Gastrocnemius medialis (tissue), 4 donors: ENCODE data around the gene RSPH1. TPM values are rescaled to one million over a fixed set of nuclear protein-coding genes. Genes with fewer than 3 reads are reported as not detected.

Source experiments
- ATAC-seq, 2 donors: fragments of 150-250 bp; one replicate each; pipeline ENCODE4 v1.9.1; 2016
- DNase-seq, 2 donors: peaks; one replicate each; pipeline ENCODE4 v3.0.0-alpha.2; 2019
- H3K27ac ChIP-seq, 4 donors: fragments of 200-600 bp; sonication (generic); 1 replicate in 1 of 4; 2 replicates in 3 of 4; pipeline ENCODE4 v1.5.1; 2016 to 2018; ENCODE audit warnings: mild to moderate bottlenecking in 2 of 4, moderate library complexity in 1 of 4
- H3K27me3 ChIP-seq, 3 donors: fragments of 200-600 bp; sonication (generic) in 2 of 3; 1 replicate in 1 of 3; 2 replicates in 2 of 3; pipeline versions ENCODE4 v1.5.1 to v1.6.0; 2016 to 2019; ENCODE audit warnings: mild to moderate bottlenecking in 1 of 3, moderate library complexity in 1 of 3
- H3K36me3 ChIP-seq, 2 donors: fragments of 200-600 bp; sonication (generic) in 1 of 2; one replicate each; pipeline ENCODE4 v1.5.1; 2017 to 2018
- H3K4me1 ChIP-seq, 2 donors: fragments of 200-600 bp; sonication (generic) in 1 of 2; one replicate each; pipeline ENCODE4 v1.5.1; 2016 to 2017; ENCODE audit warnings: mild to moderate bottlenecking in 2 of 2
- H3K4me3 ChIP-seq, 4 donors: fragments of 200-600 bp; sonication (generic) in 3 of 4; 1 replicate in 1 of 4; 2 replicates in 3 of 4; pipeline ENCODE4 v1.5.1; 2016 to 2019; ENCODE audit warnings: mild to moderate bottlenecking in 2 of 4
- H3K9me3 ChIP-seq, 3 donors: fragments of 200-600 bp; sonication (generic) in 2 of 3; 1 replicate in 1 of 3; 2 replicates in 2 of 3; pipeline ENCODE4 v1.5.1; 2016 to 2019
- POLR2A ChIP-seq, 2 donors: fragments of 450-650 bp; IDR thresholded peaks; one replicate each; pipeline ENCODE4 v1.6.1; 2017; ENCODE audit warnings: antibody characterized with exemption in 2 of 2, mild to moderate bottlenecking in 2 of 2, moderate library complexity in 2 of 2
- in situ Hi-C, 4 donors: fragments of 200-750 bp; cut with MboI; loops; one replicate each; pipeline versions ENCODE4 v1.15.0 to v1.8.0; 2017; ENCODE audit warnings: low sequenced_read_pairs in 4 of 4
- intact Hi-C: fragments of 100-400 bp; cut with DNase I; formaldehyde crosslinking; loops from one replicate; pipeline ENCODE4 v1.15.1; 2023; ENCODE audit warnings: low total_unique reads
- total RNA-seq, 4 donors: library from RNA; depleted of rRNA; stranded (reverse); fragments of >200 nt; gene quantifications; one replicate each; pipeline versions ENCODE4 v1.1.0 to v1.2.3, GENCODE V29; 2016
- TF ChIP-seq, protein P1 (sequence below), 5 experiments: fragments of 450-650 bp in 3 of 5; fragments of 200-600 bp in 2 of 5; sonication (generic) in 2 of 5; IDR thresholded peaks in 4 of 5; conservative IDR thresholded peaks in 1 of 5; 1 replicate in 4 of 5; 2 replicates in 1 of 5; pipeline ENCODE4 v1.5.1; 2016 to 2019; ENCODE audit warnings: antibody characterized with exemption in 5 of 5, mild to moderate bottlenecking in 3 of 5, moderate library complexity in 3 of 5

The RSPH1 gene
- total RNA-seq, 4 donors from 2014 or later = 0.29 TPM; not detected in 3

- Histone ChIP-seq H3K9me3 (no peaks in the 10 kb centered on the region), H3K4me1 (no peaks in the 10 kb centered on the region), H3K27ac (no peak overlapping the region), H3K4me3 (no peak overlapping the region), H3K36me3 (no peaks in the 10 kb centered on the region), H3K27me3 (peaks cover 0 to 6% (median 0%) of the 10 kb centered on the region in 3 donors)
- in situ Hi-C loops = loop anchor here in 2 of 4 donors (5.0 to 25.0 kb wide), 2 partner anchors 110 to 300 kb away; no protein-coding TSS in a partner anchor
- no peak for TF ChIP-seq POLR2A (IDR thresholded peaks at IDR 0.05)
- TF ChIP-seq, protein P1, sequence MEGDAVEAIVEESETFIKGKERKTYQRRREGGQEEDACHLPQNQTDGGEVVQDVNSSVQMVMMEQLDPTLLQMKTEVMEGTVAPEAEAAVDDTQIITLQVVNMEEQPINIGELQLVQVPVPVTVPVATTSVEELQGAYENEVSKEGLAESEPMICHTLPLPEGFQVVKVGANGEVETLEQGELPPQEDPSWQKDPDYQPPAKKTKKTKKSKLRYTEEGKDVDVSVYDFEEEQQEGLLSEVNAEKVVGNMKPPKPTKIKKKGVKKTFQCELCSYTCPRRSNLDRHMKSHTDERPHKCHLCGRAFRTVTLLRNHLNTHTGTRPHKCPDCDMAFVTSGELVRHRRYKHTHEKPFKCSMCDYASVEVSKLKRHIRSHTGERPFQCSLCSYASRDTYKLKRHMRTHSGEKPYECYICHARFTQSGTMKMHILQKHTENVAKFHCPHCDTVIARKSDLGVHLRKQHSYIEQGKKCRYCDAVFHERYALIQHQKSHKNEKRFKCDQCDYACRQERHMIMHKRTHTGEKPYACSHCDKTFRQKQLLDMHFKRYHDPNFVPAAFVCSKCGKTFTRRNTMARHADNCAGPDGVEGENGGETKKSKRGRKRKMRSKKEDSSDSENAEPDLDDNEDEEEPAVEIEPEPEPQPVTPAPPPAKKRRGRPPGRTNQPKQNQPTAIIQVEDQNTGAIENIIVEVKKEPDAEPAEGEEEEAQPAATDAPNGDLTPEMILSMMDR (IDR thresholded peaks at IDR 0.05 in 4 of 5, conservative IDR thresholded peaks at IDR 0.05 in 1 of 5) = no peak
- intact Hi-C loops = no loop called here
- ATAC-seq (no peak), DNase-seq (no peak)
These were observed 48.3 kb downstream of the RSPH1 start for GRCh38 chr21:42447732-42448131.

GRCh38 chr21:42447182-42447581 is 48.8 kb downstream of the RSPH1 start:
- TF ChIP-seq, protein P1 (IDR thresholded peaks at IDR 0.05 in 4 of 5, conservative IDR thresholded peaks at IDR 0.05 in 1 of 5) = no peak
- TF ChIP-seq POLR2A (IDR thresholded peaks at IDR 0.05) = no peak
- in situ Hi-C loops (loop anchor here in 2 of 4 donors (5.0 to 25.0 kb wide), 2 partner anchors 110 to 300 kb away; no protein-coding TSS in a partner anchor), intact Hi-C loops (no loop called here)
- no peak for ATAC-seq
- Histone ChIP-seq H3K9me3 (no peaks in the 10 kb centered on the region), H3K4me1 (no peaks in the 10 kb centered on the region), H3K36me3 (no peaks in the 10 kb centered on the region), H3K27ac (no peak overlapping the region), H3K27me3 (peaks cover 0 to 6% (median 0%) of the 10 kb centered on the region in 3 donors), H3K4me3 (no peak overlapping the region)
- no peak for DNase-seq

- no peak for TF ChIP-seq POLR2A (IDR thresholded peaks at IDR 0.05)
- in situ Hi-C loops = loop anchor here in 2 of 4 donors (5.0 to 25.0 kb wide), 2 partner anchors 109 to 299 kb away; no protein-coding TSS in a partner anchor
- Histone ChIP-seq H3K27me3 (peaks cover 0 to 6% (median 0%) of the 10 kb centered on the region in 3 donors), H3K27ac (no peak overlapping the region), H3K36me3 (no peaks in the 10 kb centered on the region), H3K9me3 (no peaks in the 10 kb centered on the region), H3K4me3 (no peak overlapping the region), H3K4me1 (no peaks in the 10 kb centered on the region)
- intact Hi-C loops = no loop called here
- ATAC-seq (no peak), DNase-seq (no peak)
These were observed 49.5 kb downstream of the RSPH1 start for GRCh38 chr21:42446531-42446930.

- H3K9me3 ChIP-seq = no peaks in the 10 kb centered on the region
- no peak for ATAC-seq
- no peak overlapping the region for H3K27ac ChIP-seq
- H3K4me3 ChIP-seq = no peak overlapping the region
- H3K4me1 ChIP-seq = no peaks in the 10 kb centered on the region
- no peak for DNase-seq
- H3K36me3 ChIP-seq = no peaks in the 10 kb centered on the region
- intact Hi-C loops (no loop called here), in situ Hi-C loops (loop anchor here in 2 of 4 donors (5.0 to 25.0 kb wide), 2 partner anchors 108 to 298 kb away; no protein-coding TSS in a partner anchor)
- H3K27me3 ChIP-seq = peaks cover 0 to 6% (median 0%) of the 10 kb centered on the region in 3 donors
- TF ChIP-seq, protein P1 (IDR thresholded peaks at IDR 0.05 in 4 of 5, conservative IDR thresholded peaks at IDR 0.05 in 1 of 5) = no peak
- TF ChIP-seq POLR2A (IDR thresholded peaks at IDR 0.05) = no peak
These were observed 50.7 kb downstream of the RSPH1 start for GRCh38 chr21:42445311-42445710.

GRCh38 chr21:42444745-42445059 is 51.3 kb downstream of the RSPH1 start:
- H3K4me1 ChIP-seq = no peaks in the 10 kb centered on the region
- DNase-seq (no peak), ATAC-seq (no peak)
- in situ Hi-C loops (loop anchor here in 2 of 4 donors (5.0 to 25.0 kb wide), 2 partner anchors 107 to 297 kb away; no protein-coding TSS in a partner anchor), intact Hi-C loops (no loop called here)
- H3K27me3 ChIP-seq = peaks cover 0 to 6% (median 0%) of the 10 kb centered on the region in 3 donors
- no peaks in the 10 kb centered on the region for H3K9me3 ChIP-seq
- TF ChIP-seq POLR2A (IDR thresholded peaks at IDR 0.05) = no peak
- TF ChIP-seq, protein P1 (IDR thresholded peaks at IDR 0.05 in 4 of 5, conservative IDR thresholded peaks at IDR 0.05 in 1 of 5) = no peak
- no peaks in the 10 kb centered on the region for H3K36me3 ChIP-seq
- no peak overlapping the region for H3K4me3 ChIP-seq
- H3K27ac ChIP-seq = no peak overlapping the region
